Measurements from ENCODE around the gene NDUFAB1.
"Not testable (repeated sequence)": the region's sequence is repeated elsewhere in the genome, so short reads cannot be mapped to it uniquely, and the experiment has no call there.

The NDUFAB1 gene

GRCh38 chr16:23584186-23585076, 11.7 kb downstream of the NDUFAB1 start:
- no peak for DNase-seq (ENCODE audit: low spot score)

- not testable (repeated sequence) for DNase-seq (ENCODE audit: low spot score)
Measured at GRCh38 chr16:23583271-23583670, 12.8 kb downstream of the NDUFAB1 start.

GRCh38 chr16:23581764-23582163, 14.4 kb downstream of the NDUFAB1 start:
- no peak for DNase-seq (ENCODE audit: low spot score)

- DNase-seq (ENCODE audit: low spot score) = no peak
Measured at GRCh38 chr16:23580391-23580790, 15.7 kb downstream of the NDUFAB1 start.

GRCh38 chr16:23579371-23579770, 16.7 kb downstream of the NDUFAB1 start:
- no peak for DNase-seq (ENCODE audit: low spot score)

GRCh38 chr16:23578101-23578830, 17.9 kb downstream of the NDUFAB1 start:
- DNase-seq (ENCODE audit: low spot score) = no peak

- no peak for DNase-seq (ENCODE audit: low spot score)
Measured at GRCh38 chr16:23577493-23577892, 18.6 kb downstream of the NDUFAB1 start.

GRCh38 chr16:23575834-23576233, 20.3 kb downstream of the NDUFAB1 start:
- peak; percentile 26 for DNase-seq (ENCODE audit: low spot score)

GRCh38 chr16:23573817-23574216, 22.3 kb downstream of the NDUFAB1 start:
- no peak for DNase-seq (ENCODE audit: low spot score)

- no peak for DNase-seq (ENCODE audit: low spot score)
Measured at GRCh38 chr16:23572394-23572793, 23.7 kb downstream of the NDUFAB1 start.

- DNase-seq (ENCODE audit: low spot score) = no peak
Measured at GRCh38 chr16:23571895-23572294, 24.2 kb downstream of the NDUFAB1 start.

- no peak for DNase-seq (ENCODE audit: low spot score)
Measured at GRCh38 chr16:23570992-23571632, 25.0 kb downstream of the NDUFAB1 start.

GRCh38 chr16:23567602-23568001, 28.5 kb downstream of the NDUFAB1 start:
- no peak for DNase-seq (ENCODE audit: low spot score)

- no peak for DNase-seq (ENCODE audit: low spot score)
Measured at GRCh38 chr16:23566724-23567123, 29.4 kb downstream of the NDUFAB1 start.

GRCh38 chr16:23564575-23565363, 31.3 kb downstream of the NDUFAB1 start:
- DNase-seq (ENCODE audit: low spot score) = no peak

- DNase-seq (ENCODE audit: low spot score) = no peak
Measured at GRCh38 chr16:23563186-23563585, 32.9 kb downstream of the NDUFAB1 start.

- DNase-seq (ENCODE audit: low spot score) = no peak
Measured at GRCh38 chr16:23562505-23562904, 33.6 kb downstream of the NDUFAB1 start.

GRCh38 chr16:23561586-23561985, 34.5 kb downstream of the NDUFAB1 start:
- DNase-seq (ENCODE audit: low spot score) = no peak

GRCh38 chr16:23557779-23558702, 38.1 kb downstream of the NDUFAB1 start:
- DNase-seq (ENCODE audit: low spot score) = peak; percentile 37

GRCh38 chr16:23556881-23557778, 39.0 kb downstream of the NDUFAB1 start, which contains the start of the genes EARS2 and UBFD1:
Gene EARS2 (minus strand): TSS chr16:23557350. CDS start chr16:23557343, 7 bp downstream.
Gene UBFD1 (plus strand): TSS chr16:23557727. CDS start chr16:23557743, 16 bp downstream.
- DNase-seq (ENCODE audit: low spot score) = peak; percentile 98

All from RKO (cell line).